M059J (cell line): Measurements from ENCODE around the gene ERICH6B. TPM values are rescaled to one million over a fixed set of nuclear protein-coding genes. Genes with fewer than 3 reads are reported as not detected.

Experiments used
- DNase-seq: peaks from one replicate; pipeline ENCODE4 v3.0.0-alpha.2; 2012; ENCODE audit warnings: low read depth
- total RNA-seq: library from RNA; depleted of rRNA; stranded (reverse); fragments of >200 nt; shearing (Covaris generic); gene quantifications from 2 replicates; pipeline ENCODE4 v1.2.3, GENCODE V29; 2014

ERICH6B gene
- total RNA-seq, 1 experiment from 2014 or later, result not detected

GRCh38 chr13:45601680-45602079 is 13.9 kb downstream of the ERICH6B start:
- no peak for DNase-seq

GRCh38 chr13:45598597-45598996 is 16.9 kb downstream of the ERICH6B start:
- DNase-seq, result no peak

- no peak for DNase-seq
These were observed 18.6 kb downstream of the ERICH6B start for GRCh38 chr13:45596800-45597475.

GRCh38 chr13:45595965-45596364 is 19.6 kb downstream of the ERICH6B start:
- DNase-seq, result no peak

GRCh38 chr13:45594764-45595163 is 20.8 kb downstream of the ERICH6B start:
- no peak for DNase-seq

- no peak for DNase-seq
These were observed 21.3 kb downstream of the ERICH6B start for GRCh38 chr13:45594227-45594626.

- no peak for DNase-seq
These were observed 22.8 kb downstream of the ERICH6B start for GRCh38 chr13:45592758-45593157.

- no peak for DNase-seq
These were observed 25.5 kb downstream of the ERICH6B start for GRCh38 chr13:45590066-45590465.

GRCh38 chr13:45587897-45588296 is 27.6 kb downstream of the ERICH6B start:
- no peak for DNase-seq

- peak; percentile 13 for DNase-seq
These were observed 30.7 kb downstream of the ERICH6B start for GRCh38 chr13:45584816-45585215.

- DNase-seq, result no peak
These were observed 33.0 kb downstream of the ERICH6B start for GRCh38 chr13:45582408-45583076.

- DNase-seq, result no peak
These were observed 39.1 kb downstream of the ERICH6B start for GRCh38 chr13:45576466-45576865.

GRCh38 chr13:45575830-45576180 is 39.7 kb downstream of the ERICH6B start:
- DNase-seq, result no peak

- DNase-seq, result peak; percentile 2
These were observed 40.3 kb downstream of the ERICH6B start for GRCh38 chr13:45575146-45575829.

- DNase-seq, result no peak
These were observed 50.2 kb downstream of the ERICH6B start for GRCh38 chr13:45565331-45565730.

GRCh38 chr13:45564133-45564776 is 51.3 kb downstream of the ERICH6B start:
- DNase-seq, result peak; percentile 46

- DNase-seq, result no peak
These were observed 60.9 kb downstream of the ERICH6B start for GRCh38 chr13:45554604-45555109.

- no peak for DNase-seq
These were observed 67.3 kb downstream of the ERICH6B start for GRCh38 chr13:45548281-45548680.

GRCh38 chr13:45546410-45546765 is 69.2 kb downstream of the ERICH6B start:
- no peak for DNase-seq

- no peak for DNase-seq
These were observed 69.7 kb downstream of the ERICH6B start for GRCh38 chr13:45545686-45546409.

- no peak for DNase-seq
These were observed 71.0 kb downstream of the ERICH6B start for GRCh38 chr13:45544520-45544919.

GRCh38 chr13:45542878-45543277 is 72.7 kb downstream of the ERICH6B start:
- DNase-seq, result no peak
